T-helper 2 cell (primary cell): ENCODE data around the gene SGSM2.

Experiments
- DNase-seq, 5 experiments: peaks; one replicate each; pipeline versions ENCODE4 v3.0.0 to v3.0.0-alpha.2; 2012 to 2022

Gene SGSM2

DNA sequence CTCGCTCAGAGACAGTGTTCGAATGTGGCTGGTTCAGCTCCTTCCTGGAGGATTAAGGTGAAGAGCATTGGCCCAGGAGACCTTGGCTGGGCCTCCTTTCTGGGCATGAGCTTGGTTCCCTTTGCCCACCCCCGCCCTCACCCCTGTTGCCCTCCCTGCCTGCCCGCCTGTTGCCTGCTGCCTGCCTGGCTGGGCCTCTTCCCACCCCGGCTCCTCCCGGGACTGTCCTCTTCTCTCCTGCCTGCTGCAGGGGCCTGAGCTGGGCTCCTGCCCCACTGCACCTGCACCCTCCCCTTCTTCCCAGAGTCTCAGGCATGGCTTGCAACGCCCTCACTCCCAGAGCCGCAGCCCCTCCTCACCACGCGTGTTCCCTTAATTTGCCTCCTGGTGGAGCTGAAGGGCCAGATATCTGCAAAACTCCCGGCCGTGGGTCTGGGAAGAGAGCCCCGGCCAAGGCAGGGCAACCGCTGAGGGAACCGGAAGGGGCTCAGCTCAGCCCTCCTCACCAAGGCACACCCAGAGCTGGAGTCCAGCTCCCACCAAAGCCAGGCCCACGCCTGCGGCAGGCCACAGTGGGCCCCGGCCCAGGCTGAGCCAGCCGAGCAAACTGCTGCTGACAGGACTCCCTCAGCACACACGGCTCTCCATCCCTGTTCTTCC lies 32.4 kb downstream of the SGSM2 start:
- no peak for DNase-seq

DNA sequence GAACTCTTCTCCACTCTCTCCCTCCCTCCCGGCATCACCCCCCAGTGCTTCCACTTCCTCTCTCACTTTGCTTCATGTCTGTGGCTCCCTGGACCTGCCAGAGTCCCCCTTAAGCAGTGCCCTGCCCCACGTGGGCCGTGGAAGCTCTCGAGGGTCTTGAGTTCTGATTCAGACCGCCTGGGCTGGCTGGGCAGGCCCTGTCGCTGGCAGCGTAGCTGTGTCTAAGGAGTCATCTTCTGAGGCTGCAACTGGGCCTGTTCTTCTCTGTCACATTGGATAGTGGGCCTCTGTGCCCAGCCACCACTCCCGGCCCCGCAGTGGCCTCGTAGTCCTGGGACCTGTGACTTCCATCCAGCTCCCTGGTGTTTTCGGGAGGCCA lies 32.9 kb downstream of the SGSM2 start:
- DNase-seq: no peak

DNA sequence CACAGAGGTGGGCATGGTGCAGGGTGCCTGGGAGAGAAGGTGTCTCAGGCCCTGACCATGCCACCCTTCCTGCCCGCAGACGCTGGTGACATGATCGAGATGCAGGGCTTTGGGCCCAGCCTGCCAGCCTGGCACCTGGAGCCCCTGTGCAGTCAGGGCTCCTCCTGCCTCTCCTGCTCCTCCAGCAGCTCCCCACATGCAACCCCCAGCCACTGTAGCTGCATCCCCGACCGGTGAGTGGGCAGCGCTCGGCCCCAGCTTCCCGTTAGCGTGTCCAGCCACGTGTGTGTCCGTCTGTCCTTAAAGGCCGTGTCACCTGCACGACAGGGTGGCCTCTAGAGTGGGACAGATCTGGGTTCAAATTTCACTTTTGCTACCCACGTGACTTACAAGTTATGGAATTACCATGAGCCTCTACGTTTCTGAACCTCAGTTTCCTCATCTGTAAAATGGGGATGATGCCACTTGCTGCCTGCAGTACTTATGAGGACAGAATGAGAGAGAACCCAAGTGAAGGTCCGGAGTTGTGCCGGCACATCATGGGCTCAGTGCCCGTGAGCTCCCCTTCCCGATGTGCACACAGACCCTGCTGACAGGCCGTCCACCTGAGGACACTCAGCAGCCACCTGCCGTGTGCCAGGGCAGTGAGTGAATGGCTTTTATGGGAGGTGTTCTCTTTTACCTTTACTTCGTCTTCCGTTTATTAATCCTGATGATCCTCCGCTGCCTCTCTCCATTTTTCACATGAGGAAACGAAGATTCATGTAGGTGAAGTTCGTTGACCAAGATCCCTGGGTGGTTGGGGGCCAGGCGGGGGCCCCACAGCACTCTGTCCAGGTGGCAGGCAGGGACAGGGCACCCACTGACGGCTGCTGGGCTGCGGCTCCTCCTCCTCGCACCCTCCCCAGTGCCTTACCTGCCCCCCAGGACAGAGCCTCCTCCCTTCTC lies 34.2 kb downstream of the SGSM2 start:
- no peak for DNase-seq

DNA sequence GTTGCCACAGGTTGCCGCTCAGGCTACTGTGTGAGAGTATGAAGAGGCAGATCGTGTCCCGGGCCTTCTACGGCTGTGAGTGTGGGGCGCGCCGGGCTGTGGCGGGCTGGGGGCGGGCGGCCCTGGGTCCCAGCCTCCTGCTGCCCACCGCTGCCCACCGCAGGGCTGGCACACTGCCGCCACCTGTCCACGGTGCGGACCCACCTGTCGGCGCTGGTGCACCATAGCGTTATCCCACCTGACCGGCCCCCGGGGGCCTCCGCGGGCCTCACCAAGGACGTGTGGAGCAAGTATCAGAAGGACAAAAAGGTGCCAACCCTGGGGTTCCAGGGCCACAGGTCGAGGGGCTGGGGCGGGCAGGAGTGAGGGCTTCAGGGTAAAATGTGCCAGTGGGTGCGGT lies 34.9 kb downstream of the SGSM2 start:
- DNase-seq: no peak

DNA sequence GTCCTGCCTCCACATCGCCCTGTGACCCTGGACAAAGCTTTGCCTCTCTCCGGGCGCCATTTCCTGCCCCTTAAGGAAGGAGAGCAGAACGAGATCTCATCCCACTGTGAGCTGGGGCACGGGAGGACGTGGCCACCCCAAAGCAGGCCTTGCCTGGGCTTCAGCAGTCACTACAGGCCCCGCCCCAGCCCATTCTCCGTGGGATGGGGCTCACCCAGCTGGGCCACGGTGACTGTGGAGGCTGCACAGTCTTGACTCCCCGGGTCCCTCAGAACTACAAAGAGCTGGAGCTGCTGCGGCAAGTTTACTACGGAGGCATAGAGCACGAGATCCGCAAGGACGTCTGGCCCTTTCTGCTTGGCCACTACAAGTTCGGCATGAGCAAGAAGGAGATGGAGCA lies 35.4 kb downstream of the SGSM2 start:
- DNase-seq: no peak

DNA sequence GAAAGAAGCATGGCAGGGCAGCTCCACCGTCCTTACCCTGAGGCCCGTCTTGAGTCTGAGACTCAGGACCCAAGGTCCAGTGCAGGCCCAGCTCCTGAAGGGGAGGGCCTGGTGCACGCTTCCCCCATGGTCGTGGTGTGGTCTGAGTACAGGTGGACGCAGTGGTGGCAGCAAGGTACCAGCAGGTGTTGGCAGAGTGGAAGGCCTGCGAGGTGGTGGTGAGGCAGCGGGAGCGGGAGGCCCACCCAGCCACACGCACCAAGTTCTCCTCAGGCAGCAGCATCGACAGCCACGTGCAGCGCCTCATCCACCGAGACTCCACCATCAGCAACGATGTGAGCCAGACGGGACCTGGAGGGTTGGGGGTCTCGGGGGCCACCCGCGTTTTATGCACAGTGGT lies 35.9 kb downstream of the SGSM2 start:
- no peak for DNase-seq

DNA sequence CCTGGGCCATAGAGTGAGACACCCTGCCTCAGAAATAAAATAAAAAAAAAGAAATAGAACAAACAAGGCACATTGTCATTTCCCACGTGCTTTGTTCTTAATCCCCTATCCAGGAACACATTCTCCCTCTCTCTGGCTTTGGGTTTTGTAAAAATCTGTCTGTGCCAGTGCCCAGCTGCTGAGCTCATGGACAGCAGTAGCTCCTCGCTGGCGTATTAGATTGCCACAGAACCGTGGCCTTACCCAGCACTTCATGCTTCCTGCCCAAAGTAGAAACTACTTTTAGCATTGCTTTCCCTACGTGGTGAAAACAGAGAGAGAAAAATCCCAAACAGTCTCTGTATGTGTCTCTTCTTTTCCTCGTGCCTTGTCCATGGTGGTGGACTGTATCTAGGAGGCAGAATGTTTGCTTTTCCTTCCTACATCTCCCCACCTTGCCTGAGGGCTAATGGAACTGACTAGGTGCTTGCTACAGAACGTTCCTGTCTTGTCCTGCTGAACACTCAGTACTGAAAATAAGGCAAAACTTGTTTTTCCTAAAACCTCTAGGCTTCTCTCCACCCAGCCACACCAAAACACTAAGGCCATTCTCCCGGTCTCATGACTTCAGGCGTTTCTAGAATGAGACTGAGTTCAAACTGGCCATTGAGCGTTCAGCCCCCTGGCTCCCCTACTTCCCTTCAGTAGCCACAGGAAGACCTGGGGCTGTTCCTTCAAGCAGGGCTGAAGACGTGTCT lies 37.4 kb downstream of the SGSM2 start:
- DNase-seq: no peak

DNA sequence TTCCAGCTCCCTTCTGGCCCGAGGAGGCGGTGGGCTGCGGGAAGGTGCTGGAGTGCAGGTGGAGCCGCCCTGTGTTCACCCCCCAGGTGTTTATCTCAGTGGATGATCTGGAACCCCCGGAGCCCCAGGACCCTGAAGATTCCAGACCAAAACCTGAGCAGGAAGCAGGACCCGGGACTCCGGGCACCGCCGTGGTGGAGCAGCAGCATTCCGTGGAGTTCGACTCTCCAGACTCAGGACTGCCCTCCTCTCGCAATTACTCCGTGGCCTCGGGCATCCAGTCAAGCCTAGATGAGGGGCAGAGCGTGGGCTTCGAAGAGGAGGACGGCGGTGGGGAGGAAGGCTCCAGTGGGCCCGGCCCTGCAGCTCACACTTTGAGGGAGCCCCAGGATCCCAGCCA lies 38.1 kb downstream of the SGSM2 start:
- DNase-seq: no peak

DNA sequence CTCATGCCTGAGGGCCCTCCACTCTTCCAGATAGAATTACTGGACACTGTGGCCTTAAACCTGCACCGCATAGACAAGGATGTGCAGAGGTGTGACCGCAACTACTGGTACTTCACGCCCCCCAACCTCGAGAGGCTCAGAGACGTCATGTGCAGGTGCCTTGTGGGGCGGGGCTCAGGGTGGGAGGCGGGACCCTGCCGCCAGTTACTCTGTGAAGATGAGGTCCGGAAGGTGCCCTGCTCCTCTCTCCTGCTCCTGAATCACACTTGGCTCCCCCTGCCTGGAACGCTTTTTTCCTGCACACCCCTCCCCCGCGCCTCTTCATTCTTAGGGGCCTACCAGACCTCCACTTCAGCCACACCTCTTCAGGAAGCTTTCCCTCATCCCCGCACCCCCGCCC lies 38.8 kb downstream of the SGSM2 start:
- no peak for DNase-seq

DNA sequence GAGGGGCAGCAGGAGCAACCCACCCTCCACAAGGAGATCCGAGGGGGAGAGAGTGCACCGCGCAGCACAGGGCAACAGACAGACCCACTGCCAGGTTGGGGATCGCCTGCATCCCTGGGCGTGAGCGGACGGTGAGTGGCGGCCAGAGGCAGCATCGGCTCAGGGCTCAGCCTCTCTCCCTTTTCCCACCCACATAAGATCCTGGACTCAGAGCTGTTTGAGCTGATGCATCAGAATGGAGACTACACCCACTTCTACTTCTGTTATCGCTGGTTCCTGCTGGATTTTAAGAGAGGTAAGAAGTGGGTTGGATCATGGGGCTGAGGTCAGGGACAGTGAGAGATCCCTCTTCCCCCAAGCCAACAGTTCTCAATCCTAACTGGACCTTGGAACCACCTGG lies 40.4 kb downstream of the SGSM2 start:
- no peak for DNase-seq

DNA sequence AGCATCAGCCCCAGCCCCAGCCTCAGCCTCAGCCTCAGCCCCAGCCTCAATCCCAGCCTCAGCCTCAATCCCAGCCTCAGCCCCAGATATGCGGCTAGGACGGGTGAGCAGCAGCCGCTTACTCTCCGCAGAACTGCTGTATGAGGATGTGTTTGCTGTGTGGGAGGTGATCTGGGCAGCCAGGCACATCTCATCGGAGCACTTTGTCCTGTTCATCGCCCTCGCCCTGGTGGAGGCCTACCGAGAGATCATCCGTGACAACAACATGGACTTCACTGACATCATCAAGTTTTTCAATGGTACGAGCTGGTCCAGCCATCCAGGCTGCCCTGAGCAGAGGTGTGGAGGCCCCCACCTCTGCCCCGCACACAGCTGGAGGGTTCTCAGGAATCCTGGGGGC lies 41.6 kb downstream of the SGSM2 start:
- DNase-seq: no peak

DNA sequence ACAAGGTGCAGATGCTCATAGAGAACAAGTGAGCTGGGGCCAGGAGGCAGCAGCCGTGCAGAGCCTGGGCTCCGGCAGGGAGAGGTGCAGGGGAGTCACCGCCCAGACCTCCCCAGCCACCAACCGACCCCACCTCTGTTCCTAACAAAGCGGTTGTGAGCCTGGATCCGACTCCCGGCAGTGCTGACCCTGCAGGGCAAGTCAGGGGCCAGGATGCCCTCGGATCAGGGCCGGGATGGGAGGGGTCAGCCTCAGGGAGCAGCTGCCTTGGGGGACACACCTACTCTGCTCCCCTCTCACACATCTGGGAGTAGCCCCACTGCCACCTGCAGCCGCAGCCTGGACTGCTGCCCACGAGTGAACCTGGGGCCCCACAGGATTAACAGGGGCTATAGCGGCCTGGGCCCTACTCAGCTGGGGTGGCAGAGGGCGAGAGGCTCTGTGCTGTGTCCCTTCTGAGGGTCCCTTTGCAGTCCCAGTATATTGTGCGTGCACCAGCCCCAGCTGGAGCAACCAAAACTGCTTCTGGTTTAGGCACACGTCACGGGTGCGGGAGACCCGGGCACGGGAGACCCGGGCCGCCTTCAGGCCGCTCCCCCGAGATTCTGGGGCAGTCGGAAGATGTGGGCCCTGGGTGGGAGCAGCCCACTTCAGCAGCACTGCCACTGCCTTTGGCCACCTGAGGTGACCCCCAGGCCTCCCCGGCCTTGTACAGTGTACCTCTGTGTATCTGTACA lies 42.4 kb downstream of the SGSM2 start:
- no peak for DNase-seq

DNA sequence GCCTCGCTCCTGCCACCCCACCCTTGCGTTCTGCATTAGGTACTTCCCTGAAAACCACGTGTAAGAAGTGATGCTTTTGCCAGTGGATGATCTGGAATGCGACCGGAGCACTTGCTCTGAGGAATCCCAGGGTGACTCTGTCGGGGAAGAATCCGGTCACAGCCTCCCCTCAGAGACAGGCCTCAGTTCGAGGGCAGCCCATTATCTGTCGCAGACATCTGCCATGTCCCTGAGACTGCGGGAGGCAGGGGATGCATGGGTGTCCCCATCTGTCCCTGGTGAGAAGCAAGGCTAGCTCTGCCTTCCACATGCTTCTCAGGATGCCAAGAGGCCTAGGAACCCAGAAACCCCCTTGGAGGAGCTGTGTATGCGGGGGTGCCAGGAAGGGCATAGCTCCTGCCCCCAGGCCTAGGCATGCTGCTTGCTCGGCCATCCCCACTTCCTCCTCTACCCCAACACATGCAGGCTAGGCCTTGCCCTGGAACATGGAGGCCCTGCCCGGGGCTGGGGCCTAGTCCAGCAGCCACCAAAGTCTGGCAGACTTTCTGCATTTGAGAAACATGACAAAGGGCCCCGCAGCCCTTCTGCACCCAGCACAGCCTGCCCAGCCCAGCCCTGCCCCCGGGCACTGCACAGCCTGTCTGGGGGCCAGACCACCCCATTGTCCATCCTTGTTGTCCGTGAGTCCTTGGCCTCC lies 43.1 kb downstream of the SGSM2 start:
- DNase-seq: no peak

DNA sequence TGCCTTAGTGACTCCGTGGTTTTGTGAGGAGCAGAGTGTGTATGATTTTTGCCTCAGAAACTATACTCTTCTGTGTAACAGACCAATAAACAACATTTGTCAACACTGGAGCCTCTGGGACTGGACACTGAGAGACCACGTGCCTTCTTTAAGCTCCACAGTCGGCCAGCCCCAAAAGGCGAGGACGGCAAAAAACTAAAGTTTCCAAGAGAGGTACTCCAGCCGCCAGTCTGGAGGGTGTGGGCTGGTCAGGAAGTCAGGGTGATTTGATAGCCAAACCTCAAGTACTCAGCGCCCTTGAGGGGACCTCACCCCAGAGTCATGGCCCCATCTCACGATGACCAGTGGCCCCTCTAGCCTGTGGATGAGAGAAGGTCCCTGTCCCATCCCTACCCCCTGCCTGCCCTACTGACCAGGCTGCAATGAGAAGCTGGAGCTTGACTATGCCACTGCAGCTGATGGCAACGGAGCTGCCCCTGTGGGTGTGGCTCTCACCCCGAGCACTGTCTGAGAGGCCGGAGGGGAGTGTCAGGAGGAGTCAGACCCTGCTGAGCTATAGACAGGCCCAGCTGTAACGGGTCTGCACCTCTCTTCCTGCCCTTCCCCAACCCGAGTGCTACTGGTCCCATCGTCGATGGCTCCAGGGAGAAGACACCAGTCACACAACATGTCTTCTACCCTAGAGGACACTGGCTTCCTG lies 43.8 kb downstream of the SGSM2 start:
- DNase-seq: no peak

DNA sequence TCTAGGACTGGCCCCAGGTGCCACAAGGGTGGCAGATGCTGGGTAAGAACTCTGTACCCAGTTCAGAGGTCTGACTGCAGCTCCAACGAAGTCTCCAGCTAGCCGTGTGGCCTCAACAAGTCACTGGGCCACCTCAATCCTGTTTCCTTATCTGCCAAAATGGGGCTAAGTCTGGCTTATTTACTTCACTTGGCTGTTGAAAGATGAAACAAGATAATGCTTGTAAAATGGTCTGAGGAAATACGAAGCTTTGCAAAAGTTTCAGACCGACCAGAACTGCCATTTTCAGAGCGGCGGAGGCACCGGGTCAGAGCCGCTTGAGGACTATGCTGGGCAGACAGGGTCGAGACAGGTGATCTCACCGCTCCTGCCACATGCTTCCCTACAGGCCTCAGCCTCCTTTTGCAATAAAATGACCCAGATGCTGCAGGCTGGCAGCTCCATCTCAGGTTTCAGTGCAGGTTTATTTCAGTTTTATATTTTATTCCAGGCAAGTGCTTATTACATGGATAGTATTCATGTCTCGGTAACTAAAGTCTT lies 46.4 kb downstream of the SGSM2 start:
- no peak for DNase-seq

DNA sequence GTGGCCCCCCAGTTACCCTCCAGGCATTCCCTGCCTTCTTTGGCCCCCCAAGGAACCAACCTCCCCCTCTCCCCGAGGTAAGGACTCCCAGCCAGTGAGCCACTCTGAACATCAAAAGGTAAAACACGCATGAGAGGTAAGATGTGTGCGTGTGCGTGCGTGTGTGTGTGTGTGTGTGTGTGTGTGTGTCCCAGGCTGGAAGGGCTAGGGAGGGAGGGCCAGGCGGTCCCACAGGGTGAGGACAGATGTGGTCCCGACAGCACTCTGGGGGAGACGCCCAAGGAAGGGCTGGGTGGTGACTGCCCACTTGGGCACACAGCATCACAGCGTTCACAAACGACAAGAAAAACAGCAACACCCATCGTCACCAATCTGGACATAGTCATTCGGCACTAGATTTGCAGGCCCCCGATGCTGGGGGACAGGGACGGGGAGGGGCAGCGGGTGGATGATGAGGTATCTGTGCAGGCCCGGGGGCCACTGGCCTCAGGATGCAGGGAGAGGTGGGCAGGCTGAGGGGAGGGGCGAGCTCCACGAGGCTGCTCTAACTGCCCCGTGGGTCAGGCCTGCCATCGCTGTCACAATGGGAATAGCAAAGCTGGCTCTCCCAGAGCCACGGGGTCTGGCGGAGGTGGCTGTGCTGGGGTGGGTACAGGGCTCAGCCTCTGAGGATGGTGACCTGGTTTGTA lies 47.3 kb downstream of the SGSM2 start:
- DNase-seq: no peak

DNA sequence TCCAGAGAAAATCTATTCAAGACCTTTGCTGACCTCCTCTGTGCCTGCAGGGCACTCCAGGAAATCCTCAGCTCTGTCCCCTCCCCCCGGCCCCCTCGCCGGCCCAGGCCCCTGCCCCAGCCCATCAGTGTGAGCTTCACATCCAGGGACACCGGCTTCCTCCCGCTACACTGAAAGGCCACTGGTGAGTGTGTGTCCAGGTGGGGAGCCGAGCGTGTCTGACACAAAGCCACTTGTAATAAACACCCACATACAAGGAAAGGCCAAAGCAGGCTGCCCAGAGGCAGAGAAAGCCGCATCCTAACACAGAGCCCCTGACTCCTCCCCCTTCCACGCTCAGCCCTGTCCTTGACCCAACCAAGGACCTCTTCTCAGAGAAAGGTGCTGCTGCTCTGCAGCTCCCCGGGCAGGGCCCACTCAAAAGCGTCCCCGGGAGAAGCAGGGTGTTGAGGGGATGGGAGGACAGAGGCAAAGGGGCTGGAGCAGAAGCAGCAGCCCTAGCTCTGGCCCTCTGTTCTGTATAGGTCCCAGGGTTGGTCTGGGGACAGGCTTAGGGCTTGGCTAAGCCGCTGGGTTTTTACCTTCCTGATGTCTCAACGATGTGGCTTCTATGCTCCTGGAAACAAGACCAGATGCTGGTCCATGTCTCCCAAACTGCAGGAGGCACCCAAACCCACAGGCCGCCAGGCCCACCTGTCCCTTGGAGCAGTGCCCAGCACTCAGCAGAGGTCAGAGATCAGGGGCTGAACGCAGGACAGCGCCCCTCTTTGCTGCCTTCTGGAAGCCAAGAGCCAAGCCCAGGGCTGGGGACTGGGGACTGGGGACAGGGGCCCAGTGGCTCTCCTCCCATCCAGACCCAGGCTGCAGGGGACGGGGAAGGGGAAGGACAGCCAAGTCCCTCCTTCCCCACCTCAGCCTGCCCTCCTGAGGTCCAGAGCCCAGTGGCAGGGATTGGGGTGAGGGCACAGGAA lies 48.2 kb downstream of the SGSM2 start:
- DNase-seq: no peak

DNA sequence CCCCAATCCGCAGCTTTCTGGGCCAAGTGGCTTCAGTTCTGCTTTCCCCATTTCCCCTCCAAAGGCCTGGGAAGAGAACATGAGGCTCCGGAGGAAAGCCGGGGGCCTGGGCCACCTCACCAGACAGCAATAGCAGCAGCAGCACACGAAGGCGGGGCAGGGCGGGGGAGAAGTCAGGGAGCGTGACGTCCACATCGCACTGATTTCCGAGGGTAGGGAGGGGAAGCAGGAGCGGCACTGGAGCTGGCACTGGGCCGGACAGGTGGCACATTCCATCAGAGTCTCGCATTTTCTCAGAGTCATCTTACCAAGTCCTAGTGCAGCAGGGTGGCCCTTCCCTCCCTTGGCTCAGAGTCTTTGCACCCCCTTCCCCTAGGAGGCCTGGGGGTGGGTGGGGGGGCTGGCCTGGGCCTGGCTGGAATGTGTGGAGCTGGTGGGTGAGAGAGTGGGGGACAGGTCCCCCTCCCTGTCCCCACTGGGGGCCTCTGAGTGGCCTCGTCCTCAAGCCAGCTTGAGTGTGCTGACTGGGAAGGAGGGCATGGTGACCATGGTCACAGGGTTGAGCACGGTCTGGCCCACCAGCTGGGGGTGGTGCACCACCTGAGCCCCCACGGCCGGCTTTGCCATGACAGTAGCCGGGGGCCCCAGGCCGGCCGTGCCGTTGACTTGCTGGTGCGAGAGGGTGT lies 49.2 kb downstream of the SGSM2 start:
- DNase-seq: no peak
